Trophoblast cell (in vitro differentiated cells and primary cell): ENCODE data around the gene BICC1.

Source experiments
- DNase-seq, 2 donors: peaks; one replicate each; pipeline ENCODE4 v3.0.0-alpha.2; 2016
- H2AFZ ChIP-seq: 2 replicates; pipeline ENCODE4 v1.6.1; 2013; ENCODE audit warnings: low read length, moderate library complexity, mild to moderate bottlenecking; ENCODE audit not compliant: insufficient read depth, poor library complexity
- H2AK5ac ChIP-seq: 2 replicates; pipeline ENCODE4 v1.6.1; 2013; ENCODE audit warnings: mild to moderate bottlenecking, low read length
- H2BK120ac ChIP-seq: 2 replicates; pipeline ENCODE4 v1.6.1; 2013; ENCODE audit warnings: low read length, mild to moderate bottlenecking, moderate library complexity; ENCODE audit not compliant: insufficient read depth, poor library complexity
- H2BK12ac ChIP-seq: 2 replicates; pipeline ENCODE4 v1.6.1; 2013; ENCODE audit warnings: mild to moderate bottlenecking, low read length, moderate library complexity
- H2BK5ac ChIP-seq: 2 replicates; pipeline ENCODE4 v1.6.1; 2013; ENCODE audit warnings: low read length, low read depth, moderate library complexity, mild to moderate bottlenecking; ENCODE audit not compliant: poor library complexity
- H3K14ac ChIP-seq: 2 replicates; pipeline ENCODE4 v1.6.1; 2013; ENCODE audit warnings: mild to moderate bottlenecking, low read length
- H3K18ac ChIP-seq: 2 replicates; pipeline ENCODE4 v1.6.1; 2013; ENCODE audit warnings: mild to moderate bottlenecking, low read length
- H3K23ac ChIP-seq: 2 replicates; pipeline ENCODE4 v1.6.1; 2013; ENCODE audit warnings: low read length
- H3K27ac ChIP-seq: 2 replicates; pipeline ENCODE4 v1.5.1; 2013; ENCODE audit warnings: low read depth, mild to moderate bottlenecking, inconsistent platforms, low read length, moderate library complexity
- H3K27me3 ChIP-seq: 2 replicates; pipeline ENCODE4 v1.6.1; 2013; ENCODE audit warnings: inconsistent platforms, mild to moderate bottlenecking, low read length, moderate library complexity; ENCODE audit not compliant: insufficient read depth
- H3K36me3 ChIP-seq, 2 experiments: 1 replicate in 1 of 2; 2 replicates in 1 of 2; pipeline ENCODE4 v1.6.1; 2013; ENCODE audit warnings: low read length in 2 of 2, mild to moderate bottlenecking in 2 of 2, moderate library complexity in 1 of 2; ENCODE audit not compliant: insufficient read depth in 2 of 2, control insufficient read depth in 1 of 2
- H3K4ac ChIP-seq: 2 replicates; pipeline ENCODE4 v1.6.1; 2013; ENCODE audit warnings: low read depth, mild to moderate bottlenecking, low read length, moderate library complexity
- H3K4me1 ChIP-seq, 2 experiments: 1 replicate in 1 of 2; 2 replicates in 1 of 2; pipeline ENCODE4 v1.6.1; 2013; ENCODE audit warnings: low read length in 2 of 2, mild to moderate bottlenecking in 2 of 2, moderate library complexity in 1 of 2; ENCODE audit not compliant: insufficient read depth in 2 of 2, control insufficient read depth in 1 of 2
- H3K4me2 ChIP-seq: 2 replicates; pipeline ENCODE4 v1.6.1; 2013; ENCODE audit warnings: inconsistent platforms, mild to moderate bottlenecking, low read length, moderate library complexity
- H3K4me3 ChIP-seq: 2 replicates; pipeline ENCODE4 v1.5.1; 2013; ENCODE audit warnings: mild to moderate bottlenecking, low read depth, low read length, inconsistent platforms
- H3K79me1 ChIP-seq: one replicate; pipeline ENCODE4 v1.6.1; 2013; ENCODE audit warnings: low read length
- H3K79me2 ChIP-seq: 2 replicates; pipeline ENCODE4 v1.6.1; 2013; ENCODE audit warnings: low read length, mild to moderate bottlenecking; ENCODE audit not compliant: control insufficient read depth, insufficient read depth, poor library complexity
- H3K9ac ChIP-seq: 2 replicates; pipeline ENCODE4 v1.6.1; 2013; ENCODE audit warnings: mild to moderate bottlenecking, low read length
- H3K9me3 ChIP-seq: 2 replicates; pipeline ENCODE4 v1.6.1; 2013; ENCODE audit warnings: low read depth, mild to moderate bottlenecking, control low read depth, inconsistent platforms, low read length; ENCODE audit not compliant: insufficient read depth
- H4K12ac ChIP-seq: 2 replicates; pipeline ENCODE4 v1.6.1; 2013; ENCODE audit warnings: low read depth, mild to moderate bottlenecking, low read length, moderate library complexity
- H4K8ac ChIP-seq: 2 replicates; pipeline ENCODE4 v1.6.1; 2013; ENCODE audit warnings: low read depth, mild to moderate bottlenecking, low read length, moderate library complexity
- H4K91ac ChIP-seq: one replicate; pipeline ENCODE4 v1.6.1; 2013; ENCODE audit warnings: low read depth, mild to moderate bottlenecking, low read length, moderate library complexity
- WGBS: extraction: QIAGEN DNeasy Blood & Tissue Kit; methylation state at CpG from one replicate; pipeline ENCODE4 v1.1.7; 2013; ENCODE audit warnings: missing lambda C conversion rate; ENCODE audit not compliant: insufficient read length, insufficient coverage; ENCODE audit errors: extremely low coverage; 5-methylcytosine and 5-hydroxymethylcytosine counted together

Gene BICC1

GRCh38 chr10:58820861-58821751 is 308.4 kb downstream of the BICC1 start:
- Histone ChIP-seq H3K9ac (no peak overlapping the region), H3K4me3 (no peak overlapping the region), H2BK5ac (no peak overlapping the region), H4K8ac (no peak overlapping the region), H3K27ac (no peak overlapping the region), H3K23ac (no peak overlapping the region), H3K4me2 (no peak overlapping the region), H3K14ac (no peak overlapping the region), H3K36me3 (no peaks in the 10 kb centered on the region), H3K9me3 (no peaks in the 10 kb centered on the region), H4K12ac (no peak overlapping the region), H3K4me1 (no peaks in the 10 kb centered on the region), H4K91ac (no peak overlapping the region), H2AK5ac (no peak overlapping the region), H2BK120ac (no peak overlapping the region), H3K79me1 (no peaks in the 10 kb centered on the region), H3K4ac (no peak overlapping the region), H2BK12ac (no peak overlapping the region), H3K18ac (no peak overlapping the region), H2AFZ (no peak overlapping the region), H3K27me3 (no peaks in the 10 kb centered on the region), H3K79me2 (no peaks in the 10 kb centered on the region)
- DNase-seq: no peak
- 100% methylated on average over 2 of the region's 7 CpGs for WGBS

GRCh38 chr10:58821752-58822056 is 309.0 kb downstream of the BICC1 start:
- Histone ChIP-seq H3K27me3 (no peaks in the 10 kb centered on the region), H3K4me2 (no peak overlapping the region), H3K4ac (no peak overlapping the region), H4K12ac (no peak overlapping the region), H2BK12ac (no peak overlapping the region), H3K9me3 (no peaks in the 10 kb centered on the region), H3K18ac (no peak overlapping the region), H2AFZ (no peak overlapping the region), H3K27ac (no peak overlapping the region), H2BK120ac (no peak overlapping the region), H3K4me1 (no peaks in the 10 kb centered on the region), H2AK5ac (no peak overlapping the region), H3K14ac (no peak overlapping the region), H4K8ac (no peak overlapping the region), H2BK5ac (no peak overlapping the region), H3K36me3 (no peaks in the 10 kb centered on the region), H3K79me2 (no peaks in the 10 kb centered on the region), H3K23ac (no peak overlapping the region), H4K91ac (no peak overlapping the region), H3K4me3 (no peak overlapping the region), H3K79me1 (no peaks in the 10 kb centered on the region), H3K9ac (no peak overlapping the region)
- no peak for DNase-seq
- WGBS: no CpG with 5 or more reads among the region's 1 CpG

- Histone ChIP-seq H3K9ac (no peak overlapping the region), H4K91ac (no peak overlapping the region), H3K4me1 (no peaks in the 10 kb centered on the region), H2BK120ac (no peak overlapping the region), H2BK12ac (no peak overlapping the region), H3K4ac (no peak overlapping the region), H3K23ac (no peak overlapping the region), H3K27me3 (no peaks in the 10 kb centered on the region), H3K4me2 (no peak overlapping the region), H3K79me2 (no peaks in the 10 kb centered on the region), H4K12ac (no peak overlapping the region), H3K9me3 (no peaks in the 10 kb centered on the region), H3K79me1 (no peaks in the 10 kb centered on the region), H3K18ac (no peak overlapping the region), H4K8ac (no peak overlapping the region), H3K27ac (no peak overlapping the region), H3K4me3 (no peak overlapping the region), H2AK5ac (no peak overlapping the region), H3K14ac (no peak overlapping the region), H3K36me3 (no peaks in the 10 kb centered on the region), H2BK5ac (no peak overlapping the region), H2AFZ (no peak overlapping the region)
- no peak for DNase-seq
- no CpG with 5 or more reads among the region's 1 CpG for WGBS
Measured at GRCh38 chr10:58823983-58824382, 311.3 kb downstream of the BICC1 start.

GRCh38 chr10:58824396-58824795 is 311.7 kb downstream of the BICC1 start:
- Histone ChIP-seq H3K23ac (no peak overlapping the region), H3K9ac (no peak overlapping the region), H3K18ac (no peak overlapping the region), H3K4me2 (no peak overlapping the region), H4K91ac (no peak overlapping the region), H2AK5ac (no peak overlapping the region), H3K14ac (no peak overlapping the region), H4K12ac (no peak overlapping the region), H3K27ac (no peak overlapping the region), H3K36me3 (no peaks in the 10 kb centered on the region), H2BK120ac (no peak overlapping the region), H3K9me3 (no peaks in the 10 kb centered on the region), H4K8ac (no peak overlapping the region), H2AFZ (no peak overlapping the region), H3K79me1 (no peaks in the 10 kb centered on the region), H3K4me1 (no peaks in the 10 kb centered on the region), H3K4ac (no peak overlapping the region), H3K79me2 (no peaks in the 10 kb centered on the region), H3K4me3 (no peak overlapping the region), H3K27me3 (no peaks in the 10 kb centered on the region), H2BK5ac (no peak overlapping the region), H2BK12ac (no peak overlapping the region)
- WGBS: no CpG with 5 or more reads among the region's 2 CpGs
- no peak for DNase-seq
